ENCODE results near the gene BRMS1L. TPM values are rescaled to one million over a fixed set of nuclear protein-coding genes. Genes with fewer than 3 reads are reported as not detected.

Gene BRMS1L
- total and polyA plus RNA-seq, 10 of the 15 experiments (the other 5 are each of a cell fraction or from before 2014, with no cell fraction given): 5.3 to 26.7 (median 8.3) TPM

- no peak for TF ChIP-seq ATF2 (IDR thresholded peaks at IDR 0.05; ENCODE audit: low read length)
- no peak for TF ChIP-seq MXI1 (IDR thresholded peaks at IDR 0.05; ENCODE audit: low read depth, low read length)
Measured at GRCh38 chr14:35910191-35910590, 84.1 kb downstream of the BRMS1L start (continued).

GRCh38 chr14:35911097-35911496 is 85.0 kb downstream of the BRMS1L start:
- DNase-seq (ENCODE audit: low read depth, low spot score) (no peak), FAIRE-seq (no peak), ATAC-seq (no peak)
- Histone ChIP-seq H3K27me3 (replicated peaks in 1 of 2; ENCODE audit: control insufficient read depth in 2 of 2, insufficient read depth in 2 of 2, low read length in 1 of 2) (no peaks in the 10 kb centered on the region), H3K79me2 (ENCODE audit: control insufficient read depth, insufficient read depth, low read length) (no peaks in the 10 kb centered on the region), H4K20me1 (ENCODE audit: control insufficient read depth, insufficient read depth) (no peaks in the 10 kb centered on the region), H3K4me1 (ENCODE audit: control insufficient read depth, insufficient read depth, low read length) (no peaks in the 10 kb centered on the region), H2AFZ (ENCODE audit: control insufficient read depth, low read depth, low read length) (no peak overlapping the region), H3K36me3 (ENCODE audit: control insufficient read depth in 2 of 2, insufficient read depth in 2 of 2, low read length in 1 of 2) (no peaks in the 10 kb centered on the region), H3K27ac (ENCODE audit: control insufficient read depth, insufficient read depth) (no peak overlapping the region), H3K9me3 (replicated peaks; ENCODE audit: control insufficient read depth, insufficient read depth, low read length) (no peaks in the 10 kb centered on the region; the same call in 1 of the 3 replicates), H3K4me2 (ENCODE audit: control insufficient read depth, insufficient read depth) (no peak overlapping the region), H3K4me3 (no peak overlapping the region), H3K9ac (ENCODE audit: control insufficient read depth, insufficient read depth, low read length) (no peak overlapping the region)
- BruUV-seq (replicated peaks): no TSS peak
- WGBS (ENCODE audit: insufficient coverage, insufficient replicate concordance, low lambda C conversion rate, missing lambda C conversion rate): 55% methylated on average over 4 of the region's 4 CpGs
- CTCF ChIA-PET: no interaction called here
- SMC1A ChIA-PET (ENCODE audit: uncharacterized antibody, unreplicated experiment): interaction anchor here (1.2 kb wide), 1 partner anchor 16 kb away, joined by 3 read pairs; no protein-coding TSS in a partner anchor
- POLR2A ChIA-PET: no interaction called here
- RAD21 ChIA-PET (ENCODE audit: unreplicated experiment): no interaction called here
- intact Hi-C loops (cut with micrococcal nuclease; ENCODE audit: unreplicated experiment): no loop called here
- in situ Hi-C loops (cut with MboI): no loop called here
- TF ChIP-seq DPF2 (IDR thresholded peaks at IDR 0.05) (no peak), ZZZ3 (IDR thresholded peaks at IDR 0.05; ENCODE audit: control insufficient read depth, insufficient read length, low read depth) (no peak), CEBPB (IDR thresholded peaks at IDR 0.05; ENCODE audit: borderline replicate concordance in 1 of 2, low read depth in 2 of 2, low read length in 2 of 2) (no peak), BCL11A (IDR thresholded peaks at IDR 0.05; ENCODE audit: low read depth, low read length) (no peak), ZNF622 (IDR thresholded peaks at IDR 0.05) (no peak), SMARCA5 (IDR thresholded peaks at IDR 0.05) (no peak), RBBP5 (conservative IDR thresholded peaks at IDR 0.05) (no peak), MTA3 (IDR thresholded peaks at IDR 0.05; ENCODE audit: borderline replicate concordance, low read length) (no peak), ZNF687 (IDR thresholded peaks at IDR 0.05) (no peak), LARP7 (IDR thresholded peaks at IDR 0.05) (no peak), NFXL1 (IDR thresholded peaks at IDR 0.05; ENCODE audit: borderline replicate concordance) (no peak), EZH2 (IDR thresholded peaks at IDR 0.05; ENCODE audit: borderline replicate concordance, control insufficient read depth, low read depth, low read length) (no peak), BHLHE40 (IDR thresholded peaks at IDR 0.05; ENCODE audit: borderline replicate concordance in 1 of 2, low read depth in 2 of 2, low read length in 1 of 2) (no peak), CBX3 (IDR thresholded peaks at IDR 0.05; ENCODE audit: borderline replicate concordance, low read depth) (no peak), RB1 (IDR thresholded peaks at IDR 0.05; ENCODE audit: borderline replicate concordance) (no peak), NFIC (IDR thresholded peaks at IDR 0.05; ENCODE audit: low read depth, low read length) (no peak), TCF12 (IDR thresholded peaks at IDR 0.05; ENCODE audit: low read depth, low read length) (no peak)
